WERI-Rb-1 (cell line): Measurements from ENCODE around the gene AP2M1.
"Not testable (repeated sequence)": the region's sequence is repeated elsewhere in the genome, so short reads cannot be mapped to it uniquely, and the experiment has no call there.

Source experiments
- DNase-seq: peaks from one replicate; pipeline ENCODE4 v3.0.0-alpha.2; 2020
- H3K27ac ChIP-seq: fragments of 250-450 bp; sonication (Bioruptor Pico); 2 replicates; pipeline ENCODE4 v1.5.1; 2020; ENCODE audit warnings: mild to moderate bottlenecking, moderate library complexity
- H3K27me3 ChIP-seq: fragments of 250-450 bp; sonication (Bioruptor Pico); 2 replicates; pipeline ENCODE4 v1.5.1; 2021; ENCODE audit warnings: mild to moderate bottlenecking, low read depth, moderate library complexity; ENCODE audit not compliant: insufficient read depth, severe bottlenecking
- H3K36me3 ChIP-seq: fragments of 250-450 bp; sonication (Bioruptor Pico); 2 replicates; pipeline ENCODE4 v1.5.1; 2020; ENCODE audit warnings: mild to moderate bottlenecking, moderate library complexity
- H3K4me3 ChIP-seq: 2 replicates; pipeline ENCODE4 v1.5.1; 2011; ENCODE audit warnings: low read depth, mild to moderate bottlenecking, control low read depth, low read length
- H3K9me3 ChIP-seq: fragments of 250-450 bp; sonication (Bioruptor Pico); 2 replicates; pipeline ENCODE4 v1.5.1; 2021; ENCODE audit warnings: mild to moderate bottlenecking, moderate library complexity; ENCODE audit not compliant: severe bottlenecking
- TF ChIP-seq, protein P1 (sequence below): IDR thresholded peaks from 2 replicates; pipeline ENCODE4 v1.5.1; 2011; ENCODE audit warnings: low read depth, mild to moderate bottlenecking, control low read depth, inconsistent platforms, low read length

The AP2M1 gene

DNA sequence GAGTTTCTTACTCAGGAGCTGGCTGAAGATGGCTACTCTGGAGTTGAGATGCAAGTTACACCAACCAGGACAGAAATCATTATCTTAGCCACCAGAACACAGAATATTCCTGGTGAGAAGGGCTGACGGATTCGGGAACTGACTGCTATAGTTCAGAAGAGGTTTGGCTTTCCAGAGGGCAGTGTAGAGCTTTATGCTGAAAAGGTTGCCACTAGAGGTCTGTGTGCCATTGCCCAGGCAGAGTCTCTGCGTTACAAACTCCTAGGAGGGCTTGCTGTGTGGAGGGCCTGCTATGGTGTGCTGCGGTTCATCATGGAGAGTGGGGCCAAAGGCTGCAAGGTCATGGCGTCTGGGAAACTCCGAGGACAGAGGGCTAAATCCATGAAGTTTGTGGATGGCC, 24.9 kb upstream of the AP2M1 start:
- peaks cover 22% of the 10 kb centered on the region for H3K36me3 ChIP-seq
- H3K27me3 ChIP-seq, DNase-seq, H3K9me3 ChIP-seq, H3K27ac ChIP-seq, H3K4me3 ChIP-seq: not testable (repeated sequence)
- TF ChIP-seq, protein P1, sequence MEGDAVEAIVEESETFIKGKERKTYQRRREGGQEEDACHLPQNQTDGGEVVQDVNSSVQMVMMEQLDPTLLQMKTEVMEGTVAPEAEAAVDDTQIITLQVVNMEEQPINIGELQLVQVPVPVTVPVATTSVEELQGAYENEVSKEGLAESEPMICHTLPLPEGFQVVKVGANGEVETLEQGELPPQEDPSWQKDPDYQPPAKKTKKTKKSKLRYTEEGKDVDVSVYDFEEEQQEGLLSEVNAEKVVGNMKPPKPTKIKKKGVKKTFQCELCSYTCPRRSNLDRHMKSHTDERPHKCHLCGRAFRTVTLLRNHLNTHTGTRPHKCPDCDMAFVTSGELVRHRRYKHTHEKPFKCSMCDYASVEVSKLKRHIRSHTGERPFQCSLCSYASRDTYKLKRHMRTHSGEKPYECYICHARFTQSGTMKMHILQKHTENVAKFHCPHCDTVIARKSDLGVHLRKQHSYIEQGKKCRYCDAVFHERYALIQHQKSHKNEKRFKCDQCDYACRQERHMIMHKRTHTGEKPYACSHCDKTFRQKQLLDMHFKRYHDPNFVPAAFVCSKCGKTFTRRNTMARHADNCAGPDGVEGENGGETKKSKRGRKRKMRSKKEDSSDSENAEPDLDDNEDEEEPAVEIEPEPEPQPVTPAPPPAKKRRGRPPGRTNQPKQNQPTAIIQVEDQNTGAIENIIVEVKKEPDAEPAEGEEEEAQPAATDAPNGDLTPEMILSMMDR: 0 out of 2 replicates have a peak, but pooled peaks have one; percentile 8

DNA sequence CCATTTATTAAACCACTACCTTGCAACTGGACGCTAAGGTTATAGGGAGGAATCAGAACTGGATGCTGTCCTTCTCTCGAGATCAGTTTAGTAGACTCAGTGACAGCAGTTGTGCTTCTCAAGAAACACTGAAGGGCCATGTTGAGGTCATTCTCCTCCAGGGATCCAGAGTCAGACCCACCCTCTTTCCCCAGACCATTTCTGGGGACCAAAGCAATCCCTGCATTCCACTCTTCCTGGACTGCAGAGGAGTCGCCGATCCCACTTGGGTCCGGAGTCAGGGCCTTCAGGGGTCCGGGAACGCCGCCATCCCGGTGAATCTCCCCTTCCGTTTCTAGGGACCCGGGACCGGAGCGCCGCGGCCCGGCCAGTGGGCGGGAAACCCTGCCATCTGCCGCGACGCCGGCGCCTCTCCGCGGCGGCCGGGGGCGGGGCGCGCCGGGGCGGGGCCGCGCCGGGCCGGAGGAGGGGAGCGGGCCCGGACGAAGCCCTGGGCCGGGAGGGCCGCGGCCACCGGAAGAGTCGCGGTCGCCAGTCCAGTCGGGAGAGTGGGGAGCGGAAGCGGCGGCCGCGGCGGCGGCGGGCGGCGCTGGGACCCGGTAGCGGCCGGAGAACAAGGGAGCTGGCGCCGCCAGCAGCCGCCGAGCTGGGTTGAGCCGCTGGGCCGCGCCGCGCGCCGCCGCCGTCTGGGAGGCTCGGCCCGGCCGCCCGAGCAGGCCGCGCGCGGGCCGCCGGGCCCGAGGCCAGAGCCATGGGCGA, 19.6 kb upstream of the AP2M1 start, which contains the start of gene DVL3:
Gene DVL3 (plus strand): TSS at position 493 of the 759 bp plus-strand sequence. CDS start 259 bp downstream, at position 752.
- peak; percentile 72 for DNase-seq
- Histone ChIP-seq H3K27ac (peak within 1 kb of the TSS; percentile 99), H3K9me3 (no peaks in the 10 kb centered on the region), H3K4me3 (peak within 1 kb of the TSS; percentile 98), H3K27me3 (no peaks in the 10 kb centered on the region), H3K36me3 (peaks cover 18% of the 10 kb centered on the region)
- TF ChIP-seq, protein P1: no peak

DNA sequence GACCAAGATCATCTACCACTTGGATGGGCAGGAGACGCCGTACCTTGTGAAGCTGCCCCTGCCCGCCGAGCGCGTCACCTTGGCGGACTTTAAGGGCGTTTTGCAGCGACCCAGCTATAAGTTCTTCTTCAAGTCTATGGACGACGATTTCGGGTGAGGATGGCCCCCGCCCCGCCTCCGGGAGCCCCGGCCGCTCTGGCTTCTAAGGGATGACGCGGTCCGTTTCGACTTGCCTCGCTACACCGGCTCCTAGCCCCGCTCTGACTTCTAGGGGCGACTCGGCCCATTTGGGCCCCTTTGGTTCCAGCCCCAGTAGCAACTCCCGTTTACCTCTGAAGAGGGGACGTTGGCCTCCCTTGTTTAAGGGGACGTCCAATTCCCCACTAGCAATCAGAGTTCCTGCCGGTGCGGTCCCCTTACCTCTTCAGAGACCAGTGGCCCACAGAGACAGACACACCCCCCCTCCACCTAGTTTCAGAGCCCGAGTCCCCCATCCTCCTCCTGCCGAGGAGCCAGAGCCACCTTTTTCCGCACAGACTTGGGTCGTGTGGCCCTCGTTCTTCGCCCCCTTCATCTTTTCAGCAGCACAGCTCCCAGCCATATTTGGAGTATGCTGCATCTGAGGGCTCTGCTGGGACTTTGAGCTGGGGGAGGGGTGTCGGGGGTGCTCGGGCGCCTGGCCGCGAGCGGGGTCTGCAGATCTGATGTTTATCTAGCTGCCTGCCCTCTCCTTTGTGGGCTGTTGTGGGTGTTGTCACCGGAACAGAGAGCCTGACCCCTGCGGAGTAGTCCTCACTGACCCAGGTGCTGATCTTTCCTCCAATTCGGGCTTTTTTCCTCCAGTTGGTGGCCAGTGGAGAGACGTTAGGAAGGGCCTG, 18.8 kb upstream of the AP2M1 start:
- Histone ChIP-seq H3K27ac (peak overlapping the region; percentile 99), H3K36me3 (peaks cover 23% of the 10 kb centered on the region), H3K4me3 (peak overlapping the region; percentile 98), H3K9me3 (no peaks in the 10 kb centered on the region), H3K27me3 (no peaks in the 10 kb centered on the region)
- TF ChIP-seq, protein P1: no peak
- DNase-seq: peak; percentile 33

DNA sequence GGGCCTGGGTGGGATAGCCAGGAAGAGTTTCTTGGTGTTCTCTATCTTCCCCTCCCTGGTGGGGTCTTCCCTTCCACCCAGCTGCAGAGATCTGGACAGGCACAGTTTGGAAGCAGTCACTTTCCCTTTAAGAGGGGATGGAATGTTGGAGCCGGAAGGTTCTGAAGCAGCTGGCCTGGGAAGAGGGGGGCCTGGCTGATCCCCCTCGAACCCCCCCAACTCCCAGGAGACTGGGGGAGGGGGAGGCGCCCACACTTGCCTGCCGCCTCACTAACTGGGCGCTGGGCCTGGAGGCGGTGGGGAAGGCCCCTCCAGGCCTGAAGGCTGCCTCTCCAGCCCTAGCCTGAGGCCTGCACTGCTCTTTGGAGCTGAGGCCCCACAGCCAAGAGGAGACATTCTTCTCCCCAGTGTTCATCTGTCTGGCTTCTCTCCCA, 18.1 kb upstream of the AP2M1 start:
- no peaks in the 10 kb centered on the region for H3K9me3 ChIP-seq
- no peaks in the 10 kb centered on the region for H3K27me3 ChIP-seq
- TF ChIP-seq, protein P1: no peak
- peak; percentile 63 for DNase-seq
- peaks cover 23% of the 10 kb centered on the region for H3K36me3 ChIP-seq
- H3K4me3 ChIP-seq: peak overlapping the region; percentile 98
- H3K27ac ChIP-seq: peak overlapping the region; percentile 99

DNA sequence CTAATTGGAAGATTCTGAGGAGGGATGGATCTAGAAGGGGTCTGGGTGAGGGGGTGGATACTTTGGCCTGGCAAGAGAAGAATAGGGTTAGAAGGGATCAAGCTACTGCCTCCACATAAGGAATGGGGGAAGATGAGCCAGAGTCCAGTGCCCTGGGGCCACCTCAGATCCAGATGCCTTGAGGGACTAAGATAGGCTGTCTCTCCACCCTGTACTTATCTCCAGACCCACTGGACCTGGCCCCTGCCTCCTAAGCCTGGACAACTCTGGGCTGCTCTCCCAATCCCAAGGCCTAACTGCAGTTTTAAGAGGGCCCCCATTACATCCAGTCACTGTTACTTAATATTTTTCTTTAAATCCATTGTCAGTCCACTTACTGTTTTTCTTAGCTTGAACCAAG, 17.4 kb upstream of the AP2M1 start:
- H3K9me3 ChIP-seq: no peaks in the 10 kb centered on the region
- H3K4me3 ChIP-seq: peak overlapping the region; percentile 98
- TF ChIP-seq, protein P1: no peak
- H3K27ac ChIP-seq: peak overlapping the region; percentile 99
- H3K36me3 ChIP-seq: peaks cover 28% of the 10 kb centered on the region
- DNase-seq: no peak
- no peaks in the 10 kb centered on the region for H3K27me3 ChIP-seq
